K562 (cell line): Measurements from ENCODE around the gene FRMPD1. TPM values are rescaled to one million over a fixed set of nuclear protein-coding genes. Genes with fewer than 3 reads are reported as not detected.

Experiments
- HNRNPLL ChIP-seq: fragments of 200-400 bp; formaldehyde crosslinking; IDR thresholded peaks from 2 replicates; pipeline ENCODE4 v1.6.1; 2017; ENCODE audit warnings: low read length, low read depth, mild to moderate bottlenecking; ENCODE audit not compliant: poor library complexity, severe bottlenecking
- RBM39 ChIP-seq: fragments of 200-400 bp; formaldehyde crosslinking; optimal IDR thresholded peaks from 2 replicates; pipeline ENCODE3; 2018; ENCODE audit warnings: low read depth, low read length
- SIX5 ChIP-seq, 2 experiments: IDR thresholded peaks; 2 replicates each; pipeline ENCODE4 v1.6.1; 2011; ENCODE audit warnings: low read length in 2 of 2, borderline replicate concordance in 1 of 2, low read depth in 1 of 2, mild to moderate bottlenecking in 1 of 2, moderate library complexity in 1 of 2; ENCODE audit not compliant: insufficient read depth in 1 of 2
- TARDBP ChIP-seq: fragments of 450-650 bp; IDR thresholded peaks from 2 replicates; pipeline ENCODE4 v1.6.1; 2016
- YY1 ChIP-seq, 3 experiments: IDR thresholded peaks; 2 replicates each; pipeline ENCODE4 v1.6.1; 2011; ENCODE audit warnings: low read length in 2 of 3, mild to moderate bottlenecking in 2 of 3, moderate library complexity in 2 of 3, borderline replicate concordance in 1 of 3, control low read depth in 1 of 3, low read depth in 1 of 3; ENCODE audit not compliant: insufficient read depth in 3 of 3, insufficient replicate concordance in 2 of 3, control insufficient read depth in 1 of 3, insufficient read length in 1 of 3; ENCODE audit errors: extremely low read depth in 1 of 3
- ZBTB7A ChIP-seq: IDR thresholded peaks from 2 replicates; pipeline ENCODE4 v1.6.1; 2011; ENCODE audit warnings: low read depth, mild to moderate bottlenecking, low read length, moderate library complexity, borderline replicate concordance; ENCODE audit not compliant: control insufficient read depth
- ZNF57 ChIP-seq: fragments of 450-650 bp; formaldehyde crosslinking; IDR thresholded peaks from 2 replicates; pipeline ENCODE4 v1.4.0; 2020; ENCODE audit warnings: mild to moderate bottlenecking, moderate library complexity
- ZSCAN29 ChIP-seq: fragments of 450-650 bp; IDR thresholded peaks from 2 replicates; pipeline ENCODE4 v1.6.1; 2017
- polyA plus RNA-seq, 8 experiments: library from polyadenylated mRNA; depleted of rRNA in 4 of 8; stranded (reverse) in 5 of 8; unstranded in 3 of 8; fragments of >200 nt; fragmentation: Nextera tagmentation in 2 of 8; fragmentation: Illumina TruSeq in 1 of 8; extraction: Ambion mirVana in 2 of 8; extraction: Trizol in 1 of 8; gene quantifications; 2 replicates each; pipeline versions ENCODE4 v1.2.1 to v1.2.3, GENCODE V29; 2011 to 2014; ENCODE audit warnings: inconsistent platforms in 1 of 8, missing spikeins in 1 of 8
- total RNA-seq, 7 experiments: library from RNA; depleted of rRNA in 6 of 7; stranded (reverse); fragments of >200 nt in 6 of 7; fragmentation: Illumina TruSeq in 2 of 7; extraction: Trizol in 2 of 7; gene quantifications; 2 replicates each; pipeline versions ENCODE4 v1.2.1 to v1.2.3, GENCODE V29; 2011 to 2021; ENCODE audit warnings: low replicate concordance in 1 of 7
- TF ChIP-seq, protein P1 (sequence below), 2 experiments: fragments of 450-650 bp; IDR thresholded peaks; 2 replicates each; pipeline ENCODE4 v1.6.1; 2016; ENCODE audit warnings: mild to moderate bottlenecking in 2 of 2, borderline replicate concordance in 1 of 2, low read depth in 1 of 2, moderate library complexity in 1 of 2
- TF ChIP-seq, protein P2 (sequence below), 3 experiments: fragments of 200-800 bp in 1 of 3; fragments of 250-450 bp in 1 of 3; fragments of 450-650 bp in 1 of 3; sonication (Bioruptor Pico) in 1 of 3; sonication (Bioruptor generic) in 1 of 3; formaldehyde crosslinking in 1 of 3; IDR thresholded peaks; 2 replicates each; pipeline versions ENCODE4 v1.6.1 to v1.8.0; 2016 to 2022; ENCODE audit warnings: mild to moderate bottlenecking in 2 of 3, missing genetic modification characterization in 2 of 3, missing compliant biosample characterization in 1 of 3, moderate library complexity in 1 of 3

The FRMPD1 gene
- total and polyA plus RNA-seq, 9 of the 15 experiments (the other 6 are each of a cell fraction or from before 2014, with no cell fraction given), result not detected

DNA sequence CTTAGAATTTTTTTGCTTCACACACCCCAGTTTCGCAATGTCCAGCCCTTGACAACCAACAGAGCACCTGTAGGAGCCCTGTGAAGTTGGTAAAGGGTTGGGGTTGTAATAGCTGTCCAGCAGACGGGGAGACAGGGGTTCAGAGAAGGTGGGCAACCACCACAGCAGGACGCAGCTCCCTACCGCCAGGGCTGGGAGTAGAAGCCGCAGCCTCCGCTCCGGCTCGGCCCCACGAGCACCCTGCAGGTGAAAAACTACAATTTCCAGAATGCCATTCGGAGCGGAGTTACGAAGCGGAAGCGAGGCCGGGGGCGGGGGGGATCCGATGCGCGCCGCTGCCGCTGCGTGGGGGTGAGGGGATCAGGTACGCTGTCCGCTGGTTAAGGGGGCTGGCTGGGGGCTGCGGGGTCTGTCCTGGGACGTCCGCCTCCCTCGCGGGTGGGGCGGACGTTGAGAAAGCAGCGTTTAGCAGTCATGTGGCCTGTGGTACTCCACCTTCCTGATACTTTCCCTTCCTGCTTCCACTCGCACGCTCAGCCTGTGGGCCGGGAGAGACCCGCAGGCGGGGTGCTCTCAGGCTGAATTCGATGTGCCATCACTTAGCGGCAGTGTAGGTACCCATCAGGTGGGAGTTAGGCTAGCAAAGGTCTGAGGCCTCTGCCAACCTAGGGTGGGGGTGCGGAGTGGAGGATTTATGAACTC, 102.9 kb downstream of the FRMPD1 start, which contains the start of gene TRMT10B (continued):
- TF ChIP-seq, protein P1, sequence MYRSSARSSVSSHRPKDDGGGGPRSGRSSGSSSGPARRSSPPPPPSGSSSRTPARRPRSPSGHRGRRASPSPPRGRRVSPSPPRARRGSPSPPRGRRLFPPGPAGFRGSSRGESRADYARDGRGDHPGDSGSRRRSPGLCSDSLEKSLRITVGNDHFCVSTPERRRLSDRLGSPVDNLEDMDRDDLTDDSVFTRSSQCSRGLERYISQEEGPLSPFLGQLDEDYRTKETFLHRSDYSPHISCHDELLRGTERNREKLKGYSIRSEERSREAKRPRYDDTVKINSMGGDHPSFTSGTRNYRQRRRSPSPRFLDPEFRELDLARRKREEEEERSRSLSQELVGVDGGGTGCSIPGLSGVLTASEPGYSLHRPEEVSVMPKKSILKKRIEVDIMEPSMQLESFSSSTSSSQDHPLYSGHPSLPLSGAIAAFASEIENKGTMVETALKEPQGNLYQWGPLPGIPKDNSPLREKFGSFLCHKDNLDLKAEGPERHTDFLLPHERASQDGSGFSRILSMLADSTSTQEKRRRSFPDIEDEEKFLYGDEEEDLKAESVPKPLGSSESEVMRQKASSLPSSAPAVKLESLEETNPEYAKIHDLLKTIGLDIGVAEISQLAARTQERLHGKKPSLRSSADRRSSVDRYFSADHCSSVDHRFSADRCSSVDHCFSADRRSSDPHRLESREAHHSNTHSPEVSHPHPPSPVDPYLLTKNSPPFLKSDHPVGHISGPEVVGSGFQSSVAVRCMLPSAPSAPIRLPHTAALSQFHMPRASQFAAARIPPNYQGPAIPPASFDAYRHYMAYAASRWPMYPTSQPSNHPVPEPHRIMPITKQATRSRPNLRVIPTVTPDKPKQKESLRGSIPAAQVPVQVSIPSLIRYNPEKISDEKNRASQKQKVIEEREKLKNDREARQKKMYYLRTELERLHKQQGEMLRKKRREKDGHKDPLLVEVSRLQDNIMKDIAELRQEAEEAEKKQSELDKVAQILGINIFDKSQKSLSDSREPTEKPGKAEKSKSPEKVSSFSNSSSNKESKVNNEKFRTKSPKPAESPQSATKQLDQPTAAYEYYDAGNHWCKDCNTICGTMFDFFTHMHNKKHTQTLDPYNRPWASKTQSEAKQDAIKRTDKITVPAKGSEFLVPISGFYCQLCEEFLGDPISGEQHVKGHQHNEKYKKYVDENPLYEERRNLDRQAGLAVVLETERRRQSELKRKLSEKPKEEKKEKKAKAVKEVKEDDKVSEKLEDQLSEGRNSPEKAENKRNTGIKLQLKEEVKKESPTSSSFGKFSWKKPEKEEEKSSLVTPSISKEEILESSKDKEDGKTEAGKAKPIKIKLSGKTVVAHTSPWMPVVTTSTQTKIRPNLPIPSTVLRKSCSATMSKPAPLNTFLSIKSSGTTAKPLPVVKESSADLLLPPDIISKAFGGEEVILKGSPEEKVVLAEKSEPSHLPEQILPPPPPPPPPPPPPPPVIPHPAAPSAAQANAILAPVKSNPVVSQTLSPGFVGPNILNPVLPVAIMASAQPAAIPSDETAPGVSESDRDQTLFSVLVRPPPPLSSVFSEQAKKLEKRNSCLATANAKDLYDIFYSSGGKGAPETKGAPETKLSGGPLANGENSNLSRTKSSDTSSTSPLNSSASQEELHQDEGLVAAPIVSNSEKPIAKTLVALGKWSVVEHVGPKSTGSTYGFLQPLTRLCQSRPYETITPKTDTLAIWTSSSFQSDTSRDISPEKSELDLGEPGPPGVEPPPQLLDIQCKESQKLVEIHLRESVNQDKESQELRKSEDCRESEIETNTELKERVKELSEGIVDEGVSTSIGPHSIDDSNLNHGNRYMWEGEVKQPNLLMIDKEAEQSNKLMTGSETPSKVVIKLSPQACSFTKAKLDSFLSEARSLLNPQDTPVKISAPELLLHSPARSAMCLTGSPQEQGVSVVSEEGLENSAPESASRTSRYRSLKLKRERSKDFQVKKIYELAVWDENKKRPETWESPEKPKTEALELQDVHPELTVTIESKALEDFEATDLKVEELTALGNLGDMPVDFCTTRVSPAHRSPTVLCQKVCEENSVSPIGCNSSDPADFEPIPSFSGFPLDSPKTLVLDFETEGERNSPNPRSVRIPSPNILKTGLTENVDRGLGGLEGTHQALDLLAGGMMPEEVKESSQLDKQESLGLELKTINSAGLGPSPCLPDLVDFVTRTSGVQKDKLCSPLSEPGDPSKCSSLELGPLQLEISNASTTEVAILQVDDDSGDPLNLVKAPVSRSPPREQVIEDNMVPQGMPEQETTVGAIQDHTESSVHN (IDR thresholded peaks at IDR 0.05; ENCODE audit: borderline replicate concordance in 1 of 2, low read depth in 1 of 2), result no peak
- TF ChIP-seq ZNF57 (CRISPR knock-in tag), result no peak
- TF ChIP-seq, protein P2, sequence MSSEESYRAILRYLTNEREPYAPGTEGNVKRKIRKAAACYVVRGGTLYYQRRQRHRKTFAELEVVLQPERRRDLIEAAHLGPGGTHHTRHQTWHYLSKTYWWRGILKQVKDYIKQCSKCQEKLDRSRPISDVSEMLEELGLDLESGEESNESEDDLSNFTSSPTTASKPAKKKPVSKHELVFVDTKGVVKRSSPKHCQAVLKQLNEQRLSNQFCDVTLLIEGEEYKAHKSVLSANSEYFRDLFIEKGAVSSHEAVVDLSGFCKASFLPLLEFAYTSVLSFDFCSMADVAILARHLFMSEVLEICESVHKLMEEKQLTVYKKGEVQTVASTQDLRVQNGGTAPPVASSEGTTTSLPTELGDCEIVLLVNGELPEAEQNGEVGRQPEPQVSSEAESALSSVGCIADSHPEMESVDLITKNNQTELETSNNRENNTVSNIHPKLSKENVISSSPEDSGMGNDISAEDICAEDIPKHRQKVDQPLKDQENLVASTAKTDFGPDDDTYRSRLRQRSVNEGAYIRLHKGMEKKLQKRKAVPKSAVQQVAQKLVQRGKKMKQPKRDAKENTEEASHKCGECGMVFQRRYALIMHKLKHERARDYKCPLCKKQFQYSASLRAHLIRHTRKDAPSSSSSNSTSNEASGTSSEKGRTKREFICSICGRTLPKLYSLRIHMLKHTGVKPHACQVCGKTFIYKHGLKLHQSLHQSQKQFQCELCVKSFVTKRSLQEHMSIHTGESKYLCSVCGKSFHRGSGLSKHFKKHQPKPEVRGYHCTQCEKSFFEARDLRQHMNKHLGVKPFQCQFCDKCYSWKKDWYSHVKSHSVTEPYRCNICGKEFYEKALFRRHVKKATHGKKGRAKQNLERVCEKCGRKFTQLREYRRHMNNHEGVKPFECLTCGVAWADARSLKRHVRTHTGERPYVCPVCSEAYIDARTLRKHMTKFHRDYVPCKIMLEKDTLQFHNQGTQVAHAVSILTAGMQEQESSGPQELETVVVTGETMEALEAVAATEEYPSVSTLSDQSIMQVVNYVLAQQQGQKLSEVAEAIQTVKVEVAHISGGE (CRISPR knock-in tag; IDR thresholded peaks at IDR 0.05), result peak in 1 of 3 experiments; percentile 65; a peak in 1 of 6 replicates
- TF ChIP-seq ZSCAN29, result no peak
- TF ChIP-seq HNRNPLL, result peak; percentile 41
- TF ChIP-seq YY1 (IDR thresholded peaks at IDR 0.05; ENCODE audit: borderline replicate concordance in 1 of 3, control insufficient read depth in 1 of 3, extremely low read depth in 1 of 3, insufficient read depth in 3 of 3, insufficient read length in 1 of 3, insufficient replicate concordance in 2 of 3, low read depth in 1 of 3, low read length in 2 of 3), result peak in 1 of 3 experiments; percentile 45
- peak; percentile 88; the same call in 1 of the 2 replicates for TF ChIP-seq ZBTB7A
- TF ChIP-seq RBM39, result no peak
- no peak for TF ChIP-seq TARDBP
- TF ChIP-seq SIX5 (IDR thresholded peaks at IDR 0.05; ENCODE audit: borderline replicate concordance in 1 of 2, insufficient read depth in 1 of 2, low read depth in 1 of 2, low read length in 2 of 2), result peak; percentile 51 to 60; a peak in 3 of 4 replicates
